Sigmoid colon (tissue), 3 donors: ENCODE data around the gene HMCN1.

Experiments
- POLR2A ChIP-seq, 2 donors: fragments of 450-650 bp; IDR thresholded peaks; one replicate each; pipeline ENCODE4 v1.6.1; 2016; ENCODE audit warnings: antibody characterized with exemption in 2 of 2, mild to moderate bottlenecking in 2 of 2, moderate library complexity in 2 of 2
- TF ChIP-seq, protein P1 (sequence below), 4 experiments: fragments of 450-650 bp in 3 of 4; fragments of 200-600 bp in 1 of 4; IDR thresholded peaks; one replicate each; pipeline ENCODE4 v1.5.1; 2016 to 2019; ENCODE audit warnings: antibody characterized with exemption in 4 of 4, mild to moderate bottlenecking in 3 of 4, moderate library complexity in 2 of 4

DNA sequence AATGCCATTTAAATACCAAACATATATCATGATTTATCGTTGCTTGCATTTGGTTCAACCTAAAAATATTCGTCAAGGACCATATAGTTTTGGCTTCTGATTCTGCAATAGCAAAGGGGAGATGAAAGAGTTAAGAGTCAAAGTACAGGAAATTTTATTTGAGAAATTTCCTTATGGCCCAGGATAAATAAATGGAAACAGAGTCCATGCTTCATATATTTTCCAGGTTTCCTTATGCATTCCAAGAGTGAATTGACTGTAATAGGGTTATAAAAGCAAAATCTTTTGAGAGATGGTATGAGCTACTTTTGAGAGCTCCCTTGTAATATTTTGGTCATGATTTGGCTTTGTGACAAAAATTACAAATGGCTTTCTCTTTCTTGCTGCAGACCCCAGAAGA lies 140.1 kb downstream of the HMCN1 start:
- TF ChIP-seq, protein P1, sequence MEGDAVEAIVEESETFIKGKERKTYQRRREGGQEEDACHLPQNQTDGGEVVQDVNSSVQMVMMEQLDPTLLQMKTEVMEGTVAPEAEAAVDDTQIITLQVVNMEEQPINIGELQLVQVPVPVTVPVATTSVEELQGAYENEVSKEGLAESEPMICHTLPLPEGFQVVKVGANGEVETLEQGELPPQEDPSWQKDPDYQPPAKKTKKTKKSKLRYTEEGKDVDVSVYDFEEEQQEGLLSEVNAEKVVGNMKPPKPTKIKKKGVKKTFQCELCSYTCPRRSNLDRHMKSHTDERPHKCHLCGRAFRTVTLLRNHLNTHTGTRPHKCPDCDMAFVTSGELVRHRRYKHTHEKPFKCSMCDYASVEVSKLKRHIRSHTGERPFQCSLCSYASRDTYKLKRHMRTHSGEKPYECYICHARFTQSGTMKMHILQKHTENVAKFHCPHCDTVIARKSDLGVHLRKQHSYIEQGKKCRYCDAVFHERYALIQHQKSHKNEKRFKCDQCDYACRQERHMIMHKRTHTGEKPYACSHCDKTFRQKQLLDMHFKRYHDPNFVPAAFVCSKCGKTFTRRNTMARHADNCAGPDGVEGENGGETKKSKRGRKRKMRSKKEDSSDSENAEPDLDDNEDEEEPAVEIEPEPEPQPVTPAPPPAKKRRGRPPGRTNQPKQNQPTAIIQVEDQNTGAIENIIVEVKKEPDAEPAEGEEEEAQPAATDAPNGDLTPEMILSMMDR (IDR thresholded peaks at IDR 0.05), result no peak
- TF ChIP-seq POLR2A (IDR thresholded peaks at IDR 0.05), result no peak
